A549 (cell line): ENCODE data around the gene MANEAL. TPM values are rescaled to one million over a fixed set of nuclear protein-coding genes. Genes with fewer than 3 reads are reported as not detected.

Experiments used
- ATAC-seq, 2 experiments: fragments of 200-7000 bp in 1 of 2; fragments of >200 bp in 1 of 2; cut with Nextera tagmentation in 1 of 2; cut with Tn5 transposase in 1 of 2; 3 replicates each; pipeline versions ENCODE4 v1.8.0 to v1.9.1; 2018 to 2020; ENCODE audit warnings: mild to moderate bottlenecking in 1 of 2, moderate library complexity in 1 of 2
- CTCF ChIA-PET: fragments of 300-600 bp; sonication (Branson Sonifier 250); formaldehyde crosslinking; extraction: SDS; loops from one replicate; lab custom pipeline; 2021; ENCODE audit warnings: antibody characterized with exemption, inconsistent platforms; lab: Yijun Ruan, JAX
- POLR2A ChIA-PET: fragments of 350-600 bp; formaldehyde crosslinking; extraction: SDS; loops from one replicate; lab custom pipeline; 2021; ENCODE audit warnings: antibody characterized with exemption, inconsistent platforms; lab: Yijun Ruan, JAX
- DNase-seq, 2 experiments: peaks; one replicate each; pipeline versions ENCODE4 v3.0.0 to v3.0.0-alpha.2; 2011 to 2016; ENCODE audit warnings: low read depth in 1 of 2, low spot score in 1 of 2
- FAIRE-seq: peaks from 2 replicates; lab custom pipeline; 2011; peaks lifted over from hg19 to GRCh38; lab: Jason Lieb, UNC
- H3K27ac ChIP-seq, 2 experiments: fragments of >200 bp; sonication (Bioruptor Twin); formaldehyde crosslinking; 3 replicates each; pipeline ENCODE4 v1.5.1; 2016 to 2017
- H3K4me1 ChIP-seq: fragments of >200 bp; sonication (Bioruptor Twin); formaldehyde crosslinking; 3 replicates; pipeline ENCODE4 v1.6.1; 2016
- H3K4me2 ChIP-seq: fragments of >200 bp; sonication (Bioruptor Twin); formaldehyde crosslinking; 3 replicates; pipeline ENCODE4 v1.6.1; 2016
- H3K4me3 ChIP-seq: fragments of >200 bp; sonication (Bioruptor Twin); formaldehyde crosslinking; 3 replicates; pipeline ENCODE4 v1.5.1; 2016
- H3K9me3 ChIP-seq: fragments of >200 bp; sonication (Bioruptor Twin); formaldehyde crosslinking; 3 replicates; pipeline ENCODE4 v1.6.1; 2016
- BCL3 ChIP-seq: fragments of >200 bp; sonication (Bioruptor Twin); formaldehyde crosslinking; IDR thresholded peaks from 3 replicates; pipeline ENCODE4 v1.6.1; 2016
- EP300 ChIP-seq, 2 experiments: fragments of >200 bp; sonication (Bioruptor Twin); formaldehyde crosslinking; IDR thresholded peaks; 2 replicates in 1 of 2; 3 replicates in 1 of 2; pipeline ENCODE4 v1.6.1; 2016 to 2017
- KDM5A ChIP-seq: fragments of 200-600 bp; sonication (generic); IDR thresholded peaks from 2 replicates; pipeline ENCODE4 v1.6.1; 2016; ENCODE audit warnings: antibody characterized with exemption, mild to moderate bottlenecking
- REST ChIP-seq: fragments of 200-600 bp; sonication (generic); IDR thresholded peaks from 2 replicates; pipeline ENCODE4 v1.6.1; 2016; ENCODE audit warnings: antibody characterized with exemption, mild to moderate bottlenecking, moderate library complexity
- SMC3 ChIP-seq: fragments of >200 bp; sonication (Bioruptor Twin); formaldehyde crosslinking; IDR thresholded peaks from 3 replicates; pipeline ENCODE4 v1.6.1; 2018; ENCODE audit warnings: inconsistent platforms
- USF2 ChIP-seq: fragments of 450-650 bp; IDR thresholded peaks from 2 replicates; pipeline ENCODE4 v1.6.1; 2014; ENCODE audit warnings: antibody characterized with exemption
- ZFP36 ChIP-seq: fragments of 450-650 bp; IDR thresholded peaks from 2 replicates; pipeline ENCODE4 v1.6.1; 2014; ENCODE audit warnings: borderline replicate concordance; ENCODE audit not compliant: partially characterized antibody
- ZNF302 ChIP-seq: fragments of 250-450 bp; sonication (Bioruptor Pico); IDR thresholded peaks from 2 replicates; pipeline ENCODE4 v1.9.0; 2021; ENCODE audit warnings: inconsistent platforms, mild to moderate bottlenecking, moderate library complexity
- WGBS: methylation state at CpG from one replicate; pipeline ENCODE4 v1.1.6; 2017; ENCODE audit errors: missing lambda C conversion rate; 5-methylcytosine and 5-hydroxymethylcytosine counted together
- polyA plus RNA-seq, 4 experiments: library from polyadenylated mRNA; depleted of rRNA in 3 of 4; stranded (reverse); fragments of >200 nt; fragmentation: RNase III in 1 of 4; extraction: RNeasy Plus Mini Kit Qiagen cat#74134 plus additional on column Dnase treatment in 1 of 4; gene quantifications; 2 replicates in 3 of 4; 3 replicates in 1 of 4; pipeline ENCODE4 v1.2.3, GENCODE V29; 2011 to 2017
- TF ChIP-seq, protein P1 (sequence below): fragments of >200 bp; sonication (Bioruptor Twin); formaldehyde crosslinking; IDR thresholded peaks from 3 replicates; pipeline ENCODE4 v1.5.1; 2016

MANEAL gene
- polyA plus RNA-seq, 2 of the 4 experiments (the other 2 are of a cell fraction): 8.9 to 15.5 TPM

DNA sequence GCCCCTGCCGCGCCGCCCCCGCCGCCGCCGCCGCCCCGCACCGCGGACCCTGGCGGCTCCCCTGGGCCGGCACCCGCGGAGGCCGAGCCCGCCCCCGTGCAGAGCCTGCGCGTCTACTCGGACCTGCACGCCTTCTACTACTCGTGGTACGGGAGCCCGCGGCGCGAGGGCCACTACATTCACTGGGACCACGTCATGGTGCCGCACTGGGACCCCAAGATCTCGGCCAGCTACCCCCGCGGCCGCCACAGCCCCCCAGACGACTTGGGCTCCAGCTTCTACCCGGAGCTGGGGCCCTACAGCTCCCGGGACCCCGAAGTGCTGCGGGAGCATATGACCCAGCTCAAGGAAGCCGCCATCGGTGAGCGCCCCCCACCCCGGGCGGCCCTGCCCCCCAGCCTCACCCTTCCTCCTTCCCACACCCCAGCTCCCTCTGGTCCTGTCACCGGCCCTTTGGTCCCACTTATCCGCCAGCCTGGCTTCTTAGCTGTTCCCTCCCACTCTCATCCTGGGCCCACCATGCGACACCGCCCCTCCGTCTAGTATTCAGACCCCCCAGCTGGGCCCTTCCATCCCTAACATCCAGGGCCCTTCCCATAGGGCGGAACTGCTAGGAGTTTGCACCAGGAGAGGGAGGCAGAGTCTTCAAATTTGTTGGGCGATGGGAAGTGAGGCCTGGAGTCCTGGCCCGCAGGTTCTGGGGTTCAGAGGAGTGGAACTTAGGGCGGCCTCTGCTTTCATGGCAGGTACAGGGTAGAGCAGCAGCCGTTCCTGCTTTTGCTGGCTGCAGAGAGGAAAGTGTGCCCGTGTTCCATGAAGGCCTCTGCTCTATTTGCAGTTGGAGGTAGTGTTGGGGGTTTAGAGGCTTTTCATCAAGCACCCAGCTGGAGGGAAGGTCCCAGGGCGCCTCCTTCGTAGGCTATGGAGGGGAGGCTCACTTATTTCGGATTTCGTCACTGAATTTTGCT is 1.0 kb downstream of the MANEAL start:
- H3K9me3 ChIP-seq: no peaks in the 10 kb centered on the region
- CTCF ChIA-PET: interaction anchor here (0.6 to 0.9 kb wide), 2 partner anchors 65 to 342 kb away, joined by 3 read pairs; no protein-coding TSS in a partner anchor
- DNase-seq (no peak), ATAC-seq (peak; percentile 52 to 60; a peak in 5 of 6 replicates), FAIRE-seq (no peak)
- peak overlapping the region; percentile 98 for H3K4me2 ChIP-seq
- peaks cover 5% of the 10 kb centered on the region; the same call in 1 of the 3 replicates for H3K4me1 ChIP-seq
- TF ChIP-seq KDM5A: no peak
- no peak for TF ChIP-seq USF2
- no peak for TF ChIP-seq BCL3
- no peak for TF ChIP-seq ZNF302 (CRISPR knock-in tag)
- TF ChIP-seq, protein P1, sequence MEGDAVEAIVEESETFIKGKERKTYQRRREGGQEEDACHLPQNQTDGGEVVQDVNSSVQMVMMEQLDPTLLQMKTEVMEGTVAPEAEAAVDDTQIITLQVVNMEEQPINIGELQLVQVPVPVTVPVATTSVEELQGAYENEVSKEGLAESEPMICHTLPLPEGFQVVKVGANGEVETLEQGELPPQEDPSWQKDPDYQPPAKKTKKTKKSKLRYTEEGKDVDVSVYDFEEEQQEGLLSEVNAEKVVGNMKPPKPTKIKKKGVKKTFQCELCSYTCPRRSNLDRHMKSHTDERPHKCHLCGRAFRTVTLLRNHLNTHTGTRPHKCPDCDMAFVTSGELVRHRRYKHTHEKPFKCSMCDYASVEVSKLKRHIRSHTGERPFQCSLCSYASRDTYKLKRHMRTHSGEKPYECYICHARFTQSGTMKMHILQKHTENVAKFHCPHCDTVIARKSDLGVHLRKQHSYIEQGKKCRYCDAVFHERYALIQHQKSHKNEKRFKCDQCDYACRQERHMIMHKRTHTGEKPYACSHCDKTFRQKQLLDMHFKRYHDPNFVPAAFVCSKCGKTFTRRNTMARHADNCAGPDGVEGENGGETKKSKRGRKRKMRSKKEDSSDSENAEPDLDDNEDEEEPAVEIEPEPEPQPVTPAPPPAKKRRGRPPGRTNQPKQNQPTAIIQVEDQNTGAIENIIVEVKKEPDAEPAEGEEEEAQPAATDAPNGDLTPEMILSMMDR: no peak
- TF ChIP-seq ZFP36: no peak
- no peak for TF ChIP-seq SMC3
- H3K27ac ChIP-seq: peak overlapping the region; percentile 91 to 95
- 79% methylated on average over 15 of the region's 59 CpGs for WGBS
- POLR2A ChIA-PET: interaction anchor here (0.6 kb wide), 2 partner anchors 65 to 196 kb away, joined by 3 to 4 read pairs; partner anchors contain the start of gene MTF1
- peak overlapping the region; percentile 76 for H3K4me3 ChIP-seq

GRCh38 chr1:37795340-37796125 is 1.9 kb downstream of the MANEAL start:
- CTCF ChIA-PET: no interaction called here

More at GRCh38 chr1:37795340-37796125, 1.9 kb downstream of the MANEAL start:
- TF ChIP-seq EP300 (IDR thresholded peaks at IDR 0.05) (no peak), SMC3 (no peak), REST (peak; percentile 92)
- H3K4me1 ChIP-seq: peaks cover 5% of the 10 kb centered on the region; the same call in 1 of the 3 replicates
- DNase-seq (no peak), ATAC-seq (no peak), FAIRE-seq (no peak)
- peak overlapping the region; percentile 98 for H3K4me2 ChIP-seq
- POLR2A ChIA-PET: interaction anchor here (0.6 kb wide), 1 partner anchor 64 kb away, joined by 3 read pairs; the partner anchor contains the start of gene MTF1
- H3K9me3 ChIP-seq: no peaks in the 10 kb centered on the region
- H3K27ac ChIP-seq: no peak overlapping the region; a peak in 1 of 6 replicates
- H3K4me3 ChIP-seq: no peak overlapping the region
- 95% methylated on average over 18 of the region's 22 CpGs for WGBS
